ENCODE results near the gene SSBP3.
"Not testable (repeated sequence)": the region's sequence is repeated elsewhere in the genome, so short reads cannot be mapped to it uniquely, and the experiment has no call there.

The SSBP3 gene

DNA sequence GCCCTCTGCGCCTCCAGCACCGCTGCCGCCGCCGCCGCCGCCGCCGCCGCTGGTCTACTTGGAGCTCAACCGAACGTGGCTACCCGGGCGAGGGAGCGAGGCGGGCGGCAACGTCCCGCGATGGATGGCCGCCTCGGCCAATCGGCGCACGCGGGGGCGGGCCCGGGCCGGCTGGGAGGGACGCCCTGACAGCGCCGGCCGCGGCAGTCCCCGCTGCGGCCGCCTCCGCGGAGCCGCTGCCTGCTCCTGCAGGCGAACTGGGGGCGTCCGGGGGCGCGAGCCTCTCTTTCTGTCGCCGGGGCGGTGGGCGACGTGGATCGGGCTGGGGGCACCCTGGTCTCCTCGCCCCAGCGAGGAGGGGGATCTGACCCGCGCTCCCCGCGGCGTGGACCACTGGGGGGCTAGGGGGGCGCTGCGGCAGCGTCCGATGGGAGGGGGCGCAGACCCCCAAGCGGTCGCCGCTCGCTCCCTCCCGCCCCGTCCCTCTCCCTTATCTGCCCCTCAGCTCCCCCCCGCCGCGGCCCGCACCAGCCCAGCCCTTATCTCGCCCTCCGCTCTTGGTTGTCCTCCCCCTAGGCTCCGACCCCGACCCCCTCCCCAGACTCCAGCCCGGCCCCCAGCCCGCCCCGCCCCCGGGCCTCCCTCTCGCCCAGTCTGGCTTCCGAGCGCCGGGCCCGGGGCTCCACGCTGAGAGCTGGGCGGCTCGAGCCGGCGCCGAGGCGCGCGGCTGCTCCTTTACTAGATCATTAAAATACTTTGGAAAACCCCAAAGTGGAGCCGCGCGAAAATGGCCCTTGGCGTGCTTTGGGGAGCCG is at the start of gene SSBP3:
TSS of gene SSBP3 (minus strand) at position 56 of the 815 bp plus-strand sequence.
- DNase-seq = peak; percentile 97

GRCh38 chr1:54453509-54453908 is 47.3 kb upstream of the SSBP3 start:
- no peak for DNase-seq

- DNase-seq = no peak
Measured at GRCh38 chr1:54453022-54453421, 46.8 kb upstream of the SSBP3 start.

DNA sequence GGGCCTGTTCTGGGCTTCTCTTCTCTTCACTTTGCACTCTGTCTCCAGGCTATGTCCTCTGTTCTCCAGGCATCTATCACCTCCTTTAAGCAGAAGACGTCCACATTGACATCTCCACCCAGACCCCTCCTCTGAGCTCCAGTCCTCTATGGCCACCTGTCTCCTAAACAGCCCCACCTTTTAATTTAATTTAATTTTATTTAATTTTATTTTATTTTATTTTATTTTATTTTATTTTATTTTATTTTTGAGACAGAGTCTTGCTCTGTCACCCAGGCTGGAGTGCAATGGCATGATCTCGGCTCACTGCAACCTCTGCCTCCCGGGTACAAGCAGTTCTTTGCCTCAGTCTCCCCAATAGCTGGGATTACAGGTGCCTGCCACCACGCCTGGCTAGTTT is 43.2 kb upstream of the SSBP3 start:
- DNase-seq = not testable (repeated sequence)

DNA sequence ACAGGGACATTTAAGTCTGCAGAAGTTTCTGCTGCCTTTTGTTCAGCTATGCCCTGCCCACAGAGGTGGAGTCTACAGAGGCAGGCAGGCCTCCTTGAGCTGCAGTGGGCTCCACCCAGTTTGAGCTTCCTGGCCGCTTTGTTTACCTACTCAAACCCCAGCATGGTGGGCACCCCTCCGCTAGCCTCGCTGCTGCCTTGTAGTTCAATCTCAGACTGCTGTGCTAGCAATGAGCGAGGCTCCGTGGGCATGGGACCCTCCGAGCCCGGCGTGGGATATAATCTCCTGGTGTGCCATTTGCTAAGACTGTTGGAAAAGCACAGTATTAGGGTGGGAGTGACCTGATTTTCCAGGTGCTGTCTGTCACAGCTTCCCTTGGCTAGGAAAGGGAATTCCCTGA is 42.6 kb upstream of the SSBP3 start:
- DNase-seq = not testable (repeated sequence)

GRCh38 chr1:54447081-54447480 is 40.9 kb upstream of the SSBP3 start:
- DNase-seq = not testable (repeated sequence)

DNA sequence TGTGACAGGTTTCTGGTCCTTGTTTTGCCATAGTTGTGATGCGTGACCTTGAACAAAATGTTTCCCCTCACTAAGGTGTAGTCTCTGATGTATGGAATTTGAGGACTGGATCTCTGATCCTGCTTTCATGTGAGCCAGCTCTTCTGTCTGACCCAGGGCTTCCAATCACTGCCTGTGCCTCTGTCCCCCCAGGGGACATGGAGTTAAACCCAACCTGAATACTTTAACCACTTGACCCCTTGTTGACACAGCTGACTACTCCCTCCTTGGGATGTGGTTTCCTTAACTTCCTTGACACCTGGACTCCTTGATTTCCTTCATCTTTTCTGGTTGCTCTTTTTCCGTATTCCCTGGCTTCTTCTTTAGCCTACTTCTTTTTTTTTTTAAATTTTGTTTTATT is 36.0 kb upstream of the SSBP3 start:
- no peak for DNase-seq

DNA sequence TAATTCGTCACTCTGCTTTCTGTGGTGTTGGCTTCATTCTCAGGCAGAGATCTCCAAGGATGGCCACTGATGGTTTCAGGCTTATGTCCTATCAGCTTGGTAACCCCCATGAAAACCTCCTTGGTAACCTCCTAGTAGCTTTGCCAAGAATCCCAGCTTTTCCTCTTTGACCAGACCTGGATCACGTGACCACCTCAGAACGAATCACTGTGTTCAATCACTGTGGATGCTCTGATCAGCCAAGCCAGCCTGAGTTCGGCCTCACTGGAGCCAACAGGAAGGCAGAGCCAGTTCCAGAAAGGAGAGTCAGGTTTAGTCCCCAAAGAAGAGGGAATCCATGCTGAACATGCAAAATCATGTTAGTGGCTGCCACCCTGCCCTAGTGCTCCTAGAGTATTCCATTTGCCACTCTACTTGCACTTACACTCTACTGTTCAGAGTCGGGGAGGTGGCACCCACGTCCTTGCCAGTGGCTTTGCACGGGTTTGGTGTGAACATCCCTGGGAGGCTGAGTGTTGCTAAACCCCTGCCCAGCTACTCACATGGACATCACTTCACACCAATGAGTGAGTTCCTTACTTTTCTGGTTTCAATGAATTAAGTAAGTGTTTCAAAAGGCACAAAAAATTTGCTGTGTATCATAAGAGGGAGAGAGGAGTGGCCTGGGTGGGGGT is 33.5 kb upstream of the SSBP3 start:
- DNase-seq = no peak

- no peak for DNase-seq
Measured at GRCh38 chr1:54437783-54438182, 31.6 kb upstream of the SSBP3 start.

- no peak for DNase-seq
Measured at GRCh38 chr1:54436826-54437225, 30.6 kb upstream of the SSBP3 start.

DNA sequence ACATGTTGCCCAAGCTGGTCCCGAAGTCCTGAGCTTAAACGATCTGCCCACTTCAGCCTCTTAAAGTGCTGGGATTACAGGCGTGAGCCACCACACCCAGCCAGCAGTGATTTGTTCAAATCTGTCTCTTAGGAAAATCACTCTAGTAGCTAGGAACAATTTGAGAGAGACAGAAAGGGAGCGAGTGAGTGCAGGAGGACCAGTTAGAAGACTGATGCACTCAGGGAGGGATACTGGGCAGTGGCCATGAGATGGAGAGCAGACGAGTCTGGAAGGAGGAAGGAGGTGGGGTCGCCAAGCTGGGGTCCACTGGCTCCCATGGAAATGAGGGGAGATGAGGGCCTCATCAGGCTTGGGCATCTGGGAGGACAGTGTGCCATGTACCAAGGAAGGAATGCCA is 23.6 kb upstream of the SSBP3 start:
- no peak for DNase-seq

GRCh38 chr1:54428837-54429518 is 22.8 kb upstream of the SSBP3 start:
- no peak for DNase-seq

DNA sequence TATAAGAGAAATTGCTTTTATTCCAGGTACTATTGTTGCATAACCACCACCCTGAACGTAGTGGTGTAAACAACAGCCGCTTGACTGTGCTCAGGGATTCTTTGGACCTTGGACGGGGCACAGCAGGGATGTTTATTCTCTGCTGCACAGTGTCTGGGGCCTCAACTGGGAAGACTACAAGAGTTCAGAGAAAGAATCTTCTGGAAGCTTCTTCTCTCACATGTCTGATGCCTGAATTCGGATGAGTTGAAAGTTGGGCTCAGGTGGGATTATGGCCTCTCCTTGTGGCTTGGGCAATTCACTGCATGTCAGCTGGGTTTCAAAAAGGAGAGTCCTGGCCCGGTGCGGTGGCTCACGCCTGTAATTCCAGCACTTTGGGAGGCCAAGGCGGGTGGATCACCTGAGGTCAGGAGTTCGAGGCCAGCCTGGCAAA is 19.0 kb upstream of the SSBP3 start:
- DNase-seq = no peak

DNA sequence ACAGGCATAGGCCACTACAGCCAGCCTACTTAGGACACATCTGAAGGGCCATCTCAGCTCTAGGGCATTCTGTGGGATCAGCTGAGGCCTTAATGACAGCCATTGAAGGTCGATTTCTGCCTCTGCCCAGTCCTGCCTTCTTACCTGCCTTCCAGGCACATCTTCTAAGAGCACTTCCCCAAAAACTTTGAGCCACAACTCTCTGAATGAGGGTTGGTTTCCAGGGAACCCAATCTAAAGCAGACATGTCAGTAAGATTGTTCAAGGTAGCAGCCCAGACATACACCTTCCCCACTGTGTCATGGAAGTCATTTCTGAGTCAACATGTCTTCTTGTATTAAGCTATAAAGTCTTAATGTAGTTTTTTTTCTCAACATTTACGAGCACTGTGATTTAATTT is 18.2 kb upstream of the SSBP3 start:
- DNase-seq = no peak

DNA sequence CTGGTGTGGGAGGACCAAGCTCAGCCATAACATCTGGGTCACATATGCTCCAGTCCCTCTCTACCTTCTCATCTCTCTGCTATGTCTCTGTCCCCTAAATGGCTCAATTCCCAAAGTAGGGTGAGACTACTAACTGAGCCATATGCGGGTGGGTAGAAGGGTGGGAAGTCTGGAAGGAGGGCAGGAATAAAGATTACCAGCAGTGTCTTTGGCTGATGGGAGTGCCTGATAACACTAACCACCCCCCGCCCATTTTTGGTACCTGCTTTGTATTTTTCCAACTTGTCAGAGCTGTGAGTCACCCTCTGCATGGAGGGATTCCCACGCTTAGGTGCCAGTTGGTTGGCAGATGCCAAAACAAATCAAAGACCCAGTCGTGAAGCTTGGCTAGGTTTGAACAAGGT is 14.9 kb upstream of the SSBP3 start:
- DNase-seq = no peak

DNA sequence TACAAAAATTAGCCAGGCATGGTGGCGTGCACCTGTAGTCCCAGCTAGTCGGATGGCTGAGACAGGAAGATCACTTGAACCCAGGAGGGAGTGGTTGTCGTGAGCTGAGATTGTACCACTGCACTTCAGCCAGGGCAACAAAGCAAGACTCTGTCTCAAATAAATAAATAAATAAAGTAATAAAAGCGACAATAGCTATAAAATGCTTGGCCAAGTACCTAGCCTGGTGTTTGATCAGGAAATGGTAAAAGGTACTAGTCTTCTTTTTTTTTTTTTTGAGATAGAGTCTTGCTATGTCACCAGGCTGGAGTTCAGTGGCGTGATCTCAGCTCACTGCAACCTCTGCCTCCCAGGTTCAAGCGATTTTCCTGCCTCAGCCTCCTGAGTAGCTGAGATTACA is 12.4 kb upstream of the SSBP3 start:
- DNase-seq = not testable (repeated sequence)

DNA sequence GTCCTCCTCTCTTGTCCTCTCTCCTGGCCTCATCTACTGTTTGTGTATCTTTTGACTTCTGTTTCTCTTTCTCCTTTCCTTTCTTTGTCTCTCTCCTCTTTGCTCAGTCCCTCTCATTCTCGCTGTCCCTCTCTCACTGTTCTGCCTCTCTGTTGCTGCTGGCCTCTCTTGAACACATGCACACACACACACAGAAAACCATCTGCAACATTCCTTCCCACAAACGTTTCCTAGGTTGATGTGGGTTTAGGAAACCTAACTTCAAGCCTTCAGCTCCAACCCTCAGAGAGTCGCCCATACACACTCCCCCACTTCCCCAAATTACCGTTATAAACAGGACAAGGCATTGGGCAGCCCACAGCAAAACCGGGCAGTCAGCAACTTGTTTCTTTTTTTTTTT is 10.9 kb upstream of the SSBP3 start:
- peak; percentile 27 for DNase-seq

- no peak for DNase-seq
Measured at GRCh38 chr1:54416435-54416834, 10.2 kb upstream of the SSBP3 start.

- no peak for DNase-seq
Measured at GRCh38 chr1:54415991-54416390, 9.8 kb upstream of the SSBP3 start.

GRCh38 chr1:54415533-54415932 is 9.3 kb upstream of the SSBP3 start:
- DNase-seq = no peak

DNA sequence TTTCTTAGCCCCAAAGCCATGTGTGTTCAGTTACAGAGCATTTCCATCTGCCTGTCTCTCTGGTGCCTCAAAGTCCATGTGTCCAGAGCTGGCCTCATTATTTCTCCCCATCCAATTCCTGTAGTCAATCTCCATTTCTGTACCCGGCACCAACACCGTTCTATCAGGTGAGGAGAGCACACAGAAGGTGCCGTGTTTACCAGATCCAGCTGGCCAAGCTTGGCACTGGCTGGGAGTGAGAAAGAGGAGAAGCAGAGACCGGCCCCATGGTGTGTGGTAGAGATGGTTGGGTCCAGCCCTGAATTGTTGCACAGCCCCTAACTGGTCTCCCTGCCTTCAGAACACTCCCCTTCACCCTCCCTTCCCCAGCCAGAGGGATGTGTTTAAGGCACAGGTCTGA is 7.5 kb upstream of the SSBP3 start:
- no peak for DNase-seq

- no peak for DNase-seq
Measured at GRCh38 chr1:54413295-54413694, 7.1 kb upstream of the SSBP3 start.

DNA sequence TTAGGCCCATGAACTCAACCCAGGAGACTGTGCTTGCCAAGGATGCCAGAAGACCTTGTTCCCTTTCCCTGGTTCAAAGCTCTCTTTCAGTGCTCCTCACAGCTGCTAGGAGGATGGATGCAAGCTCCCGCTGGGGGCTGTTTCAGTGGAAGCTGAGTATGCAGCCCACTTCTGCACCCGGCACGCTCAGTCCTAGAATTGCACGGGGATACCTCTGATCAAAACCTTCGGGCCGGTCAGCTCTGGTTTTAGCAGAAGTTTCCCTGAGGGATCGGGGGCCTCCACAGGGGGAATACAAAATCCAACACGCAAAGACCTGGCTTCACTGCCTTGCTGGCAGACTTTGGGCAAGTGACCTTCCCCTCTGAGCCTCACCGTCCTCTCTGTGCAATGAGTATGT is 4.2 kb upstream of the SSBP3 start:
- DNase-seq = no peak

All from RPMI8226 (cell line).